T47D (cell line): ENCODE data around the gene CAD.
"Not testable (repeated sequence)": the region's sequence is repeated elsewhere in the genome, so short reads cannot be mapped to it uniquely, and the experiment has no call there.

Experiments used
- DNase-seq, 2 experiments: peaks; one replicate each; pipeline versions ENCODE4 v3.0.0 to v3.0.0-alpha.2; 2011 to 2012; ENCODE audit warnings: low read depth in 1 of 2, low spot score in 1 of 2
- JUND ChIP-seq: IDR thresholded peaks from 2 replicates; pipeline ENCODE4 v1.6.1; 2012; ENCODE audit warnings: low read depth
- in situ Hi-C: cut with HindIII; loops from 2 replicates; pipeline ENCODE4 v1.10.0; 2016; ENCODE audit warnings: low sequenced_read_pairs, low pct_unique_long_range_greater_than_20kb

Gene CAD

GRCh38 chr2:27217173-27218121 is at the start of gene CAD:
Gene CAD, plus strand, starts transcription at chr2:27217369. Its CDS starts 183 bp downstream, at chr2:27217552.
- in situ Hi-C loops = no loop called here
- no peak for TF ChIP-seq JUND
- DNase-seq = peak; percentile 64 to 85

GRCh38 chr2:27170581-27171337 is 46.4 kb upstream of the CAD start:
- no peak for TF ChIP-seq JUND
- in situ Hi-C loops = no loop called here
- DNase-seq = no peak

- in situ Hi-C loops = no loop called here
- no peak for TF ChIP-seq JUND
- DNase-seq = peak in 1 of 2 experiments; percentile 27
Measured at GRCh38 chr2:27171351-27171848, 45.8 kb upstream of the CAD start.

DNA sequence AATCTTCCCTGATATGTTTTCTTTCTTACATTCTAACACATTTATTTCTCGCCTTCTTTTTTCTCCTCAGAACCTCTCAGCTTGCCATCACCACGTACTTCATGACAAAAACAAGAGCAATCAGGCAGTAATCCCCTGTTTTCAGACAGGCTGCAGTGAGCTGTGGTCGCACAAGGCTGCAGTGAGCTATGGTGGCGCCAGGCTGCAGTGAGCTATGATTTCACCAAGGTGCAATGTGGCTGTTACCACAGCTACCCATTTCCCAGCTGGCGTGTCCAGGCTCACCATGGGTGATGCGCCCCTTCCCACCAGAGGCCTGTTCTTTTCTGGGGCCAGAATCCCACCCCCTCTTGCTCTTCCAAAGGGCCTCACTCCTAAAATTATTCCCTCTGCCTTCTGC is 42.5 kb upstream of the CAD start:
- in situ Hi-C loops = no loop called here
- no peak for DNase-seq
- TF ChIP-seq JUND = no peak

- no peak for DNase-seq
- TF ChIP-seq JUND = no peak
- in situ Hi-C loops = no loop called here
Measured at GRCh38 chr2:27175330-27175729, 41.8 kb upstream of the CAD start.

- in situ Hi-C loops, DNase-seq: not testable (repeated sequence)
Measured at GRCh38 chr2:27175781-27176180, 41.4 kb upstream of the CAD start.

GRCh38 chr2:27177441-27178351 is 39.5 kb upstream of the CAD start:
- in situ Hi-C loops = no loop called here
- no peak for DNase-seq
- no peak for TF ChIP-seq JUND

DNA sequence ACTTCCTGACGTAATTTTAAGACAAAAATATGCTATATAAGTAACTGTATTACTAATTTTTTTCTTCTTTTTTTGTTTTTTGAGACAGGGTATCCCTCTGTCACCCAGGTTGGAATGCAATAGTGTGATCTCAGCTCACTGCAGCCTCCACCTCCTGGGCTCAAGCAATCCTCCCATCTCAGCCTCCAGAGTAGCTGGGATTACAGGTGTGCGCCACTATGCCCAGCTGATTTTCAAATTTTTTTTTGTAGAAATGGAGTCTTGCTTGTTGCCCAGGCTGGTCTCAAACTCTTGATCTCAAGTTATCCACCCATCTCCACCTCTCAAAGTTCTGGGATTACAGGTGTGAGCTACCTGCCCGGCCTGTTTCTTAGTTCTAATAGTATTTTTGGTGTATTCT is 38.7 kb upstream of the CAD start:
- in situ Hi-C loops = no loop called here
- DNase-seq = no peak
- TF ChIP-seq JUND = no peak

- TF ChIP-seq JUND = no peak
- DNase-seq = no peak
- in situ Hi-C loops = no loop called here
Measured at GRCh38 chr2:27179344-27180000, 37.7 kb upstream of the CAD start.

GRCh38 chr2:27182346-27182745 is 34.8 kb upstream of the CAD start:
- in situ Hi-C loops = no loop called here
- no peak for TF ChIP-seq JUND
- no peak for DNase-seq

GRCh38 chr2:27184115-27184514 is 33.1 kb upstream of the CAD start:
- in situ Hi-C loops = no loop called here
- TF ChIP-seq JUND = no peak
- no peak for DNase-seq

- DNase-seq = no peak
- no peak for TF ChIP-seq JUND
- in situ Hi-C loops = no loop called here
Measured at GRCh38 chr2:27185331-27186026, 31.7 kb upstream of the CAD start.
